Measurements from ENCODE around the gene ATP8A2.
"Not testable (repeated sequence)": the region's sequence is repeated elsewhere in the genome, so short reads cannot be mapped to it uniquely, and the experiment has no call there.

Gene ATP8A2

DNA sequence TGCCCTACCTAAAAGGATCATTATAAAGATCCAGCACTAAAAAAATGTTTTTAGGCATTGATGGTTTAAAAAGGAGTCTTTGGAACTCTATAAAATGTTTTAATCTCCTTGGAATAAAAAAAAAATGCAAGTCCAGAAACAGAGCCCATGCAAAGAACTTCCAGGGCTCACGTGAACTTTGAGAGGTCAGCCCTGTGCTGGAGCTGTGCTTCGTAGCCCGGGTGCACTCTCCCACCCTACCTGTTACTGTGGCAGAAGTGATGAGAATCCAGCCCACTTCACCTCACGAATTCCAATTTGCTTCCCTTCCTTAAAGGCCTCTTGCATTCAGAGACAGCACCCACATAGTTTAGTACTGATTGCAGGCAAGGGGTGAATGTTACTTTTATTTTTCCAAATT is 412.3 kb downstream of the ATP8A2 start:
- Histone ChIP-seq H3K4me1 (ENCODE audit: control insufficient read depth in 1 of 2, insufficient read depth in 2 of 2, low read length in 2 of 2) (no peaks in the 10 kb centered on the region), H3K27ac (ENCODE audit: low read length) (no peak overlapping the region), H3K27me3 (ENCODE audit: low read depth, low read length) (no peaks in the 10 kb centered on the region), H3K36me3 (ENCODE audit: control insufficient read depth in 1 of 2, insufficient read depth in 2 of 2, low read length in 2 of 2) (no peaks in the 10 kb centered on the region), H3K4me3 (ENCODE audit: low read depth in 1 of 2, low read length in 2 of 2) (no peak overlapping the region), H3K9me3 (ENCODE audit: control insufficient read depth in 1 of 2, low read length in 2 of 2) (no peaks in the 10 kb centered on the region)

GRCh38 chr13:25790137-25790536 is 418.4 kb downstream of the ATP8A2 start:
- not testable (repeated sequence) for H3K9me3 ChIP-seq (ENCODE audit: control insufficient read depth in 1 of 2, low read length in 2 of 2); H3K4me3 ChIP-seq (ENCODE audit: low read depth in 1 of 2, low read length in 2 of 2); H3K36me3 ChIP-seq (ENCODE audit: control insufficient read depth in 1 of 2, insufficient read depth in 2 of 2, low read length in 2 of 2); H3K27ac ChIP-seq (ENCODE audit: low read length); H3K4me1 ChIP-seq (ENCODE audit: control insufficient read depth in 1 of 2, insufficient read depth in 2 of 2, low read length in 2 of 2); H3K27me3 ChIP-seq (ENCODE audit: low read depth, low read length)

DNA sequence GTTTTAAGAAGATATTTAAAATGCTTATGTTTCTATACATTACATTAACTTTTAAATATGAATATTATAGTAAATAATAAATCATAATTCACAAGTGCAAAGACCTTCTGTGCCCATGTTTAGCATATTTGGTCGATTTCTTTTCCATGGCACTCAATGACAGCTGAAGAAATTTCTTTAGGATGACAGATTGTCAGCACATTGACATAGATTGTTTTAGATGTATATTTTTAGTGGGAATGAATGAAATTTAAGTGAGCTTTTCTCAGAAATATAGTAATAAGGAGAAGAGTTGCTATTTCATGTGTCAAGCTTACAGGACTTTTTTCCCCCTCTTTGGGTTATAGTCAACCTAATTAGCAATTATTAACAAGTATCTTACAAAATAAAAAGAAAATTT is 423.5 kb downstream of the ATP8A2 start:
- Histone ChIP-seq H3K9me3 (ENCODE audit: control insufficient read depth in 1 of 2, low read length in 2 of 2) (no peaks in the 10 kb centered on the region), H3K4me1 (ENCODE audit: control insufficient read depth in 1 of 2, insufficient read depth in 2 of 2, low read length in 2 of 2) (no peaks in the 10 kb centered on the region), H3K36me3 (ENCODE audit: control insufficient read depth in 1 of 2, insufficient read depth in 2 of 2, low read length in 2 of 2) (no peaks in the 10 kb centered on the region), H3K4me3 (ENCODE audit: low read depth in 1 of 2, low read length in 2 of 2) (no peak overlapping the region), H3K27ac (ENCODE audit: low read length) (no peak overlapping the region), H3K27me3 (ENCODE audit: low read depth, low read length) (no peaks in the 10 kb centered on the region)

GRCh38 chr13:25796474-25796873 is 424.7 kb downstream of the ATP8A2 start:
- no peaks in the 10 kb centered on the region for H3K9me3 ChIP-seq (ENCODE audit: control insufficient read depth in 1 of 2, low read length in 2 of 2)
- no peaks in the 10 kb centered on the region for H3K36me3 ChIP-seq (ENCODE audit: control insufficient read depth in 1 of 2, insufficient read depth in 2 of 2, low read length in 2 of 2)
- no peaks in the 10 kb centered on the region for H3K4me1 ChIP-seq (ENCODE audit: control insufficient read depth in 1 of 2, insufficient read depth in 2 of 2, low read length in 2 of 2)
- no peak overlapping the region for H3K27ac ChIP-seq (ENCODE audit: low read length)
- no peak overlapping the region for H3K4me3 ChIP-seq (ENCODE audit: low read depth in 1 of 2, low read length in 2 of 2)
- no peaks in the 10 kb centered on the region for H3K27me3 ChIP-seq (ENCODE audit: low read depth, low read length)

DNA sequence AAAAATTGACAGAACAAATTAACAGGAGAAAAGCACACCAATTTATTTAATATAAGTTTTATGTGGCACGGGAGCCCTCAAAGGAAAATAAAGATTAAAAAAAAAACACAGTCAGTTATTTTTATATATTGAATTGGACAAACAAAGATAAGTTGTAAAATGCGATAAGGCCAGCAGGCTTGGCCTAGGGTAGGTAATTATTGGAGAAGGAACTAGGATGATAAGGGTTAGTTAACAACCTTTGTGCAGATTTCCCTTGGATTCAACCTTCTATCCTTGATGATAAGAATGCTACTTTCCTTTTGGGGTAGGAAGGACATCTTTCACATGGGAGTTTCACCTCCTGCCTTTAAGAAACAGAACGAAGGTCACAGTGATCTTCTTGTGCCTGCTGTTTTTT is 427.2 kb downstream of the ATP8A2 start:
- no peaks in the 10 kb centered on the region for H3K4me1 ChIP-seq (ENCODE audit: control insufficient read depth in 1 of 2, insufficient read depth in 2 of 2, low read length in 2 of 2)
- no peak overlapping the region for H3K4me3 ChIP-seq (ENCODE audit: low read depth in 1 of 2, low read length in 2 of 2)
- no peaks in the 10 kb centered on the region for H3K27me3 ChIP-seq (ENCODE audit: low read depth, low read length)
- H3K9me3 ChIP-seq (ENCODE audit: control insufficient read depth in 1 of 2, low read length in 2 of 2), result no peaks in the 10 kb centered on the region
- H3K36me3 ChIP-seq (ENCODE audit: control insufficient read depth in 1 of 2, insufficient read depth in 2 of 2, low read length in 2 of 2), result no peaks in the 10 kb centered on the region
- no peak overlapping the region for H3K27ac ChIP-seq (ENCODE audit: low read length)

DNA sequence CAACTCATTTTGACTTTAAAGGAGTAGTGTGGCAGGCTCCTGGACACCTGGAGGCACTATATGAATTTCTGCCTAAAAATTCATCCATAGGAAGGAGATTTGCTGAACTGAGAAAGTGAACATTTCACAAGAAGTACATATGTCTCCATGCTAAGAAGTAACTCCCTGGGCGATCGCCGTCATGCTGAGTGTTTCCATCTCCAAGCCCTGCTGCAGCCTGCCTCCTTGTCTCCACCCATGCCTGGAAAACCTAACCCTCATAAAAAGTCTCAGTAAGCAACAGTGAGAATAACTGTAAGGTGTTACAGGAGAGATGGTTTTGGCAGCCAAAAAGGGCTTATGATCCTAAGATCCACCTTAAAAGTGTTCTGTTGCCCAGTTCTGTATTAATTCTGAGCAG is 428.7 kb downstream of the ATP8A2 start:
- no peaks in the 10 kb centered on the region for H3K36me3 ChIP-seq (ENCODE audit: control insufficient read depth in 1 of 2, insufficient read depth in 2 of 2, low read length in 2 of 2)
- no peak overlapping the region for H3K4me3 ChIP-seq (ENCODE audit: low read depth in 1 of 2, low read length in 2 of 2)
- no peaks in the 10 kb centered on the region for H3K9me3 ChIP-seq (ENCODE audit: control insufficient read depth in 1 of 2, low read length in 2 of 2)
- no peak overlapping the region for H3K27ac ChIP-seq (ENCODE audit: low read length)
- no peaks in the 10 kb centered on the region for H3K27me3 ChIP-seq (ENCODE audit: low read depth, low read length)
- H3K4me1 ChIP-seq (ENCODE audit: control insufficient read depth in 1 of 2, insufficient read depth in 2 of 2, low read length in 2 of 2), result no peaks in the 10 kb centered on the region

- Histone ChIP-seq H3K27me3 (ENCODE audit: low read depth, low read length) (no peaks in the 10 kb centered on the region), H3K9me3 (ENCODE audit: control insufficient read depth in 1 of 2, low read length in 2 of 2) (no peaks in the 10 kb centered on the region), H3K27ac (ENCODE audit: low read length) (no peak overlapping the region), H3K36me3 (ENCODE audit: control insufficient read depth in 1 of 2, insufficient read depth in 2 of 2, low read length in 2 of 2) (no peaks in the 10 kb centered on the region), H3K4me1 (ENCODE audit: control insufficient read depth in 1 of 2, insufficient read depth in 2 of 2, low read length in 2 of 2) (no peaks in the 10 kb centered on the region), H3K4me3 (ENCODE audit: low read depth in 1 of 2, low read length in 2 of 2) (no peak overlapping the region)
These were observed 430.8 kb downstream of the ATP8A2 start for GRCh38 chr13:25802579-25802978.

DNA sequence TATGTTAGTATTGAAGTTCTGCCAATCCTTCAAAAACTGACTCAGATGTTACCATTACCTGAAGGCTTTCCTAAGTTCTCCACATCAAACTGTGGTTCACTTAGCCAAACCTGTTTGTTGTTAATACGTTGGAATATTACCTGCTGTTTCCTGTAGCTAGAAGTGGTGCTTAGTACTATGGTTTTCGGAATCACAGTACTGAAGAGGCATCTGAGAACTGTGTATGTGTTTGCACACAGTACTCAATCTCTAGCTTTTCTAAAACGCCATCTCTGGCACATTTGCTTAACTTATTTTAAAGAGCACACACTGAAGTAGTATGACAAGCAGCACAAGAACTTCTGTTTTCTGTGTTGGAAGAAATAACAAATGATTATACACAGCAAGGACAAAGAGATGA is 431.9 kb downstream of the ATP8A2 start:
- H3K4me3 ChIP-seq (ENCODE audit: low read depth in 1 of 2, low read length in 2 of 2), result no peak overlapping the region
- H3K27me3 ChIP-seq (ENCODE audit: low read depth, low read length), result no peaks in the 10 kb centered on the region
- no peaks in the 10 kb centered on the region for H3K4me1 ChIP-seq (ENCODE audit: control insufficient read depth in 1 of 2, insufficient read depth in 2 of 2, low read length in 2 of 2)
- no peak overlapping the region for H3K27ac ChIP-seq (ENCODE audit: low read length)
- no peaks in the 10 kb centered on the region for H3K9me3 ChIP-seq (ENCODE audit: control insufficient read depth in 1 of 2, low read length in 2 of 2)
- no peaks in the 10 kb centered on the region for H3K36me3 ChIP-seq (ENCODE audit: control insufficient read depth in 1 of 2, insufficient read depth in 2 of 2, low read length in 2 of 2)

DNA sequence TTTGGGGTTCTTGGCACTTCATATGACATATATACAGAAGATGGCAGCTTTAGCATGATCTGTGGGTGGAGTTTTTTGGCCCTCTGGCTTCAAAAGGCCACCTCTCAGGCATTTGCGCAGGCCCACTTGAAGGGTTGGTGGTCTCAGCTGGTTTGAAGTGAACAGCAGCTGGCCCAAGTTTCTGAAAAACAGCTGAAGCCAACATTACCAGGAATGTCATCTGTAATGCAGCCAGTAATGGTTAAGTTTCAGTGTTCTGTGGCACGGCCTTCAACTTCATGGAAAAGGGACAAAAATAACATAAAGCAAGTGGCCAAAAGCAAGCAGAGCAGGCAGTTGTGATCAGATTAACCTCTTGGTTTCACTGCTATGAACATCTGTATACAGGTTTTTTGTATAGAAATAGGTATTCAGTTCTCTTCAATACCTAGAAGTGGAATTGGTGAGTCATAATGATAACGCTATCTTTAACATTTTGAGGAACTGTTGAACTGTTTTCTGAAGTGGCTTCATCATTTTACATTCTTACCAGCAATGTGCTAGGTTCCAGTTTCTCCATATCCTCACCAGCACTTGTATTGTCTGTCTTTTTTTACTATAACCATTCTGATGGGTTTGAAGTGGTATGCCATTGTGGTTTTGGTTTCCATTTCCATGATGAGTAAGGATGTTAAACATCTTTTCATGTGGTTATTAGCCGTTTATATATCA is 434.6 kb downstream of the ATP8A2 start:
- Histone ChIP-seq H3K4me1 (ENCODE audit: control insufficient read depth in 1 of 2, insufficient read depth in 2 of 2, low read length in 2 of 2) (no peaks in the 10 kb centered on the region), H3K27me3 (ENCODE audit: low read depth, low read length) (no peaks in the 10 kb centered on the region), H3K4me3 (ENCODE audit: low read depth in 1 of 2, low read length in 2 of 2) (no peak overlapping the region), H3K9me3 (ENCODE audit: control insufficient read depth in 1 of 2, low read length in 2 of 2) (no peaks in the 10 kb centered on the region), H3K36me3 (ENCODE audit: control insufficient read depth in 1 of 2, insufficient read depth in 2 of 2, low read length in 2 of 2) (no peaks in the 10 kb centered on the region), H3K27ac (ENCODE audit: low read length) (no peak overlapping the region)

DNA sequence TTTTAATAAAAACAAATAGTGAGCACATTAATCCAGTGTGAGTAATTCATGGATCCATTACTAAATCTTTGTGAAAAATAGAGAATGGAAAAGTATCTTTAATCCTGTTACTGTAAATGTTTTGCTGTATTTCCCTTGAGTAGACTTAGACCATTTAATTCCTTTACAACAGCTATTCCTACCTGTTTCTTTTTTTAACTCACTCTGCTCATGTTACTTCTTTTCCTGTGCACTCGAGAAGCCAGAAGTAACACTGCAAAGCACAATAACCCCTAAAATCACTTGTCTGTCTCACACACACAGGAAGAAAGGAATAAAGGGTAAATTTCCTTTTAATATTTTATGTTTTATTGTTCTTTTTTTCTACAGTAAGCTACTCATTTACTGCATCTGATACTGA is 435.8 kb downstream of the ATP8A2 start:
- no peak overlapping the region for H3K4me3 ChIP-seq (ENCODE audit: low read depth in 1 of 2, low read length in 2 of 2)

GRCh38 chr13:25811506-25811905 is 439.7 kb downstream of the ATP8A2 start:
- no peaks in the 10 kb centered on the region for H3K36me3 ChIP-seq (ENCODE audit: control insufficient read depth in 1 of 2, insufficient read depth in 2 of 2, low read length in 2 of 2)

More for the DNA sequence above, 435.8 kb downstream of the ATP8A2 start:
- Histone ChIP-seq H3K4me1 (ENCODE audit: control insufficient read depth in 1 of 2, insufficient read depth in 2 of 2, low read length in 2 of 2) (no peaks in the 10 kb centered on the region), H3K27ac (ENCODE audit: low read length) (no peak overlapping the region), H3K27me3 (ENCODE audit: low read depth, low read length) (no peaks in the 10 kb centered on the region), H3K36me3 (ENCODE audit: control insufficient read depth in 1 of 2, insufficient read depth in 2 of 2, low read length in 2 of 2) (no peaks in the 10 kb centered on the region), H3K9me3 (ENCODE audit: control insufficient read depth in 1 of 2, low read length in 2 of 2) (peaks cover 2 to 5% of the 10 kb centered on the region in 2 donors)

DNA sequence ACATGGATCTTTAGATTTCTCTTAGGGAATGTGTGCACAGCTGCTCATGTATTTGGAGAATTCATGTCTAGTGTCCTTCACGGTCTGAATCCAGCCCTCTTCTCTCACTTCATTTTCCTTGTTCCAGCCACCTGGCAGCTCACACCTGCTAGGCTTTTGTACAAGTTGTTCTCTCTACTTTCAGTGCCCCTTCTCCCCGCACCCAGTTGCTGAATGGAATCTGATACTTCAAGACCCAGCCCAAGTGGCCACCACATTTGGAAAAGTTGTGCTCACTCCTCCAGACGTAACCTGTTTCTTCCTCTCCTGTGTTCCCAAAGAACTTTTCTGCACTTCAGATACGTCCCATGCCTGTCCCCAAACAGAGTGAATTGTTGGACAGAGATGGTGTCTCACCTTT is 444.5 kb downstream of the ATP8A2 start:
- Histone ChIP-seq H3K27ac (ENCODE audit: low read length) (no peak overlapping the region), H3K4me1 (ENCODE audit: control insufficient read depth in 1 of 2, insufficient read depth in 2 of 2, low read length in 2 of 2) (no peaks in the 10 kb centered on the region), H3K4me3 (ENCODE audit: low read depth in 1 of 2, low read length in 2 of 2) (no peak overlapping the region), H3K27me3 (ENCODE audit: low read depth, low read length) (no peaks in the 10 kb centered on the region), H3K9me3 (ENCODE audit: control insufficient read depth in 1 of 2, low read length in 2 of 2) (peaks cover 2 to 5% of the 10 kb centered on the region in 2 donors), H3K36me3 (ENCODE audit: control insufficient read depth in 1 of 2, insufficient read depth in 2 of 2, low read length in 2 of 2) (no peaks in the 10 kb centered on the region)

More at GRCh38 chr13:25811506-25811905, 439.7 kb downstream of the ATP8A2 start:
- Histone ChIP-seq H3K4me1 (ENCODE audit: control insufficient read depth in 1 of 2, insufficient read depth in 2 of 2, low read length in 2 of 2) (no peaks in the 10 kb centered on the region), H3K4me3 (ENCODE audit: low read depth in 1 of 2, low read length in 2 of 2) (no peak overlapping the region), H3K27me3 (ENCODE audit: low read depth, low read length) (no peaks in the 10 kb centered on the region), H3K27ac (ENCODE audit: low read length) (no peak overlapping the region), H3K9me3 (ENCODE audit: control insufficient read depth in 1 of 2, low read length in 2 of 2) (peaks cover 2 to 5% of the 10 kb centered on the region in 2 donors)

Data from muscle layer of duodenum (tissue), 2 donors.